ENCODE results near the gene CHADL.
A peak's percentile ranks its signal among the peaks of the same experiment; 100 is the strongest.

Gene CHADL

DNA sequence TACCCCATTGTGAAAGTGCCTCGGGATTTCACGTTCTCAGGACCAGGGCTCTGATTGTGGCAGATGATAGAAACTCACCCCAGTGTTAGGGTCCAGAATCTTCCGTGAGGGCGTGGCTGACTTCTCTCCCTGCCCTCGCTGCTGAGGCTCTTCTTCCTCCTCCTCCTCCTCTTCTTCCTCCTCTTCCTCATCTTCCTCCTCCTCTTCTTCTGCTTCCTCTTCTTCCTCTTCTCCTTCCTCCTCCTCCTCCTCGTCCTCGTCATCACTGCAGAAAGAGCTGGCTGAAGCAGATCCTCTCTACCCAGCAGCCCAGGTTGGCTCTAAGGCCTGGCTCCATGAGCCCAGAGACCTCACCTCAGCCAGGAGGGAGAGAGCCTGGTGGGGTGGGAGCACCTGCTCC lies 13.5 kb upstream of the CHADL start:
- no peak for ATAC-seq

DNA sequence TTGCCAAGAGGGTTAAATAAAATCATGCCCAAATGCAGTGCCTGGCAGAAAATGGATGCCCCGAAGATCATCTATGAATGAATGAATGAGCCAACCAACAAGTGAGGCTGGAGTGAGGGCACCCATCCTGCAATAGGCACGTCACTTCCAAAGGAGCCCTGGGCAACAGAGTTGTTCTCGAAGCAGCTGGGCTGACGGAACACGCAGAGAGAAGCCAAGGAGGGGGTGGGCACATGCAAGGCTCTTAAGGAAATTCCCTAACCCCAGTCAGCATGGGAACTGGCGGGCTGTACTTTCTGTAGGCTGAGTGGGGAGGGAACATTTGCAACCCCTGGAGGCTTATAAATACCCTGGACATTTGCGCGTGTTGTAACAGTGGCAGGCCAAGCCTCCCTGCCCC lies 11.6 kb upstream of the CHADL start:
- ATAC-seq: no peak

DNA sequence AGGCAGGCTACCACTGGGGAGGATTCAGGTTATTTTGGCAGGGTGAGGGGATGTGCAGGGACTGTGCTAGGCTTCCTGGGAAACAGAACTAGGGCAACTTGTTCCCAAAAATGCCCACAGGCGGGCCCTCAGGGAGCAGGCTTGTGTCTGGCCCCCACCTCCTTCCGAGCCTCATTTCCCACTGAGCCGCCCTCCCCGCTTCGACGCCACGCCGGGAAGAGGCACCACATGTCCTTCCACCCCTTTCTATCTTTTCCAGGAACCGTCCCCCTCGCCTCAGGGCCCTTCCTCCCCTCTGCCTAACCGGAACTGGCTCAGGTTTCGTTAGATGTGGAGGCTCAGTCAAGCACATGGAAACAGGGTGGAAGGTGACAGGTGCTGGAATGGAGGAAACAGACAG lies 9.4 kb upstream of the CHADL start:
- no peak for ATAC-seq

DNA sequence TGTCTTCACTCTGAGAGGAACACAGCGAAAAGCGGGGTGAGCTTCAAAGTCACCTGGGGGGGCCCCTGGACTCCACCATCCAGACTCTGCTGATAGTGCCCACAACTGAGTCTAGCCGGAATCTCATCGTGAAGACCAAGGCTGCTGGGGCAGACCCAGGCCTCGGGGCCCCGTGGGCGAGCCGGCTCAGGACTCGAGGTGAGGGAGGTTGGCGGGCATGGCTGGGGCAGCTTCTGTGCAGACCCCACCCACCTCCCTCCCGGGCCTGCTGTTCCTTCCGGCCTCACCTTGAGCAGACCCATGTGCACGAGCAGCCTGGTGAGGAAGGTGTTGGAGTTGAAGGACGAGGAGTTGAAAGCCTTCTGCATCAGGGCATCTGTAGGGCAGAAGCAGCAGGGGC lies 8.7 kb upstream of the CHADL start:
- no peak for ATAC-seq

DNA sequence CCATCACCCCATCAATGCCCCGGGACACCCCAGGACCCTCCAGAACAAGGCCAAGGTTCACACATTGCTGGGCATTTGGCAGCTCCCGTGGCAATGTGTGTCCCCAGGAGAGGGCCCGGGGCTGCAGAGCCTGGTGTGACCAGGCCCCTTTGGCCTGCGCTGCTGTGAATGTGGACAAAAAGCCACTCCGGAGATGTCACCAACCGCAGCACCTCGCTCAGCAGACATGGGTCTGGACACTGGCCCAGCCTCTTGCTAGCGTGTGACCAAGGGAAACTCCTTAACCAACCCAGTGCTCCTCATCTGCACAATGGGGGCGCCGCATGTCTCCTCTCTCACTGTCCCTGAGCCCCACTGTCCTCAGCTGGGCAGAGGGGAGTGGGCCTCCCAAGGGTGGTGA lies 8.0 kb upstream of the CHADL start:
- ATAC-seq: no peak

DNA sequence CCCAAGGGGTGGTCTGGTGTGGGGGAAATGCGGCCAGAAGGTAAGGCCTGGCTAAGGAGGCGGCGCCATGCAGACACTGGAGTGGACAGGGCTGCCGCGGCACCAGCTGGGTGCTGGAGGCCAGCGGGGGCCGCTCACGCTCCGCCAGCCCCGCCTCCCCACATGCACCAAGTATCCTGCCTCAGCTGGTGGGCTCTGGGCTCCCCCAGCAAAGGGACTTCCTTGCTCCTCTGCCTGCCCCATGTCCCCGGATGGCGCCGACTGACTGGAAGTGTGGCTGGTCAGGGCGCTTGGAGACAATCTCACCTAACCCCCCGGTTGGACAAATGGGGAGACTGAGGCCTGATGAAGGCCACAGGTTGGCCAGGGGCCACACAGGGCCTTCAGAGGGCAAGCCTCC lies 7.6 kb upstream of the CHADL start:
- ATAC-seq: no peak

DNA sequence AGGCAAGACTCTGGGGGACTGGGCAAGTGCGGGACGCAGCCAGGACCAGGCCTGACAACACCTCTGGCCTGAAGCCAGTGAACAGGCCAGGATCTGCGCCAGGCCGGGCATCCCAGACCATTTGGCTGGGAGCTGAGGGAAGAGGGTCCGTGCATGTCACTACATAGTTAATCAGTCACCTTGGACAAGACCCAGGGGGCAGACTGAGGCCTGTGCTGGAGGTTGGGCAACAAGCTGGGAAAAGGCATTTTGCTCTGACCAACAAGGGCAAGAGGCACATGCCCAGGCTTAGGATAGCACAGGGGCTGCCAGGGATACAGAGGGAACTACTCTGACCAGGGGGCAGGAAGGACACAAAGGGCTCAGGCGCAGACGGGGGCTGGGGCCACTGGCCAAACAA lies 7.0 kb upstream of the CHADL start:
- ATAC-seq: no peak

DNA sequence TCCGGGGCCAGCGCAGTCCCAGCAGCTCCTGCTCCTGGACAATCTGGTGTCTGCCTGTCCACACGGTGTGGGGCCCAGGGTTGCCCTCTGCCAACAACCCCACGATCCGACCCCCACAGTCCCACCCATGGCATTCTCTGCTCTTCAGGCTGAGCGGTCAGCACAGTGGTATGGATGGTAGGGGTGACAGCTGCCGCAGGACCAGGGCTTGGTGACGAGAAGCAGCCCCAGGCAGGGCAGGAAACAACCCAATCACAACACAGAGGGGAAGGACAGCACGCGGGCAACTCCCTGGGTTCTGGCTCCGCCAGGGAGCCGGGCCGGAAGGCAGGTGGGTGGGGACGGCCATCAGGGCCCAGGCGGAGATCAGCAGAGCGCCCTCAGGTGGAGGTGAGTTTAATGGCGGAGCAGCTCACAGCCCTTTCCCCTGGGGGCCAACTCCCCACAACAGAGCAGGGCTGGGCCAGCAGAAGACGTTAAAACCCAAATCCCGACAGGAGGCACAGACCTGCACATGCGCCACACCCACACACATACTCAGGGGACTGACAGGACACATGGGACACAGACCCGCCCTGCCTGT lies 5.3 kb upstream of the CHADL start:
- no peak for ATAC-seq

DNA sequence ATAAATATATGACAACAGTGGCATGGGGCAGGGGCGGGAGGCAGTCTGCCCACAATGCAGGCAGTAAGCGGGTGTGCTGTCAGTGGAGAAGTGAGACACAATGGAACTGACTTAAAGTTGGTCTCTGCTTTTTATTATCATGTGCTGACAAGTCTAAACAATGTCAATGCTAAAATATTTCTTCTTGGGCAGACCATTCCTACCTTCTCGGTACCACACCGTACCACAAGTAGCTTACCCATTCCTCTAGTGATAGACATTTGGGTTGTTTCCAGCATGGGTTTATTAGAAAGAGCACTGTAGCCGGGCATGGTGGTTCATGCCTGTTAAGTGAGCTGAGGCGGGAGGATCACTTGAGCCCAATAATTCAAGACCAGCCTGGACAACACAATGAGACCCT lies 2.6 kb upstream of the CHADL start:
- no peak for ATAC-seq

DNA sequence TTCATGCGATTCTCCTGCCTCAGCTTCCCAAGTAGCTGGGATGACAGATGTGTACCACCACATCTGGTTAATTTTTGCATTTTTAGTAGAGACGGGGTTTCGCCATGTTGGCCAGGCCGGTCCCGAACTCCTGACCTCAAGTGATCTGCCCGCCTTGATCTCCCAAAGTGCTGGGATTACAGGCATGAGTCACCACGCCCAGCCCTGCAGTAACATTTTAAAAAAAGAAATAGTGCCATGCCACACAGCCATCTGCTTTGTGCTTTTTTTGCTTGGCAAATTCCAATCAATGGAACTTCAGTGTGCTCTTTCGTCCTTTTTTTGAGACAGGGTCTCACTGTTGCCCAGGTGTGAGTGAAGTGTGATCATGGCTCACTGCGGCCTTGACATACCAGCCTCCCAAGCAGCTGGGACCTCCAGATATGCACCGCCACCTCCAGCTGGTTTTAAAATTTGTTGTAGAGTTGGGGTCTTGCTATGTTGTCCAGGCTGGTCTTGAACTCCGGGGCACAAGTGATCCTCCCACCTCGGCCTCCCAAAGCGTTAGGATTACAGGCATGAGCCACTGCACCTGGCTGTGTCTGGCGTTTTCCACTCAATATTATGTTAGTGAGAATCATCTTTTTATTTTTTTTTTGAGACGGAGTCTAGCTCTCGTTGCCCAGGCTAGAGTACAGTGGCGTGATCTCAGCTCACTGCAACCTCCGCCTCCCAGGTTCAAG lies 1.8 kb upstream of the CHADL start:
- no peak for ATAC-seq

DNA sequence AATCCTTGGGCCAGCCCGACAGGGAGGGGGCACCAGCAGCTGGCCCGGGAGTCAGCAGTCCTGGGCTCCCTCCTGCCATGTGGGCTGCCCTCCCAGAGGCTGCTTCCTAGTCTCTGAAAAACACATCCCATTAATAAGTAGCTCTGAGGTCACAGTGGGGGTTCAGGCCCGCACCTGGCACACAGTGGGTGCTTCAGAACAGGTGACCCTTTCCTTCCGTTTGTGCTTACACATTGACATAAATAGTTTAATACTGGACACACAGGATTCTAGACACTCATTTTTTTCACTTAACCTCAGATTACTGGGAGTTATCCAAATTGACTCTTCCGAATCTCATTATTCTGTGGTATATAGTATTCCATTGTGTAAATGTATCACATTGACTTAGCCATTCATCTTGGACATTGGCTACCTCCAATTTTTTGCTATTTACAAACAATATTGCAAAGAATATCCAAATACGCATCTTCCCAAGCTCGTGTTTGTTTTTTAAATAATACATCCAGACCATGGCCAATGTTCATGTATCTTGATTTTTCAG lies 474 bp upstream of the CHADL start:
- no peak for ATAC-seq

DNA sequence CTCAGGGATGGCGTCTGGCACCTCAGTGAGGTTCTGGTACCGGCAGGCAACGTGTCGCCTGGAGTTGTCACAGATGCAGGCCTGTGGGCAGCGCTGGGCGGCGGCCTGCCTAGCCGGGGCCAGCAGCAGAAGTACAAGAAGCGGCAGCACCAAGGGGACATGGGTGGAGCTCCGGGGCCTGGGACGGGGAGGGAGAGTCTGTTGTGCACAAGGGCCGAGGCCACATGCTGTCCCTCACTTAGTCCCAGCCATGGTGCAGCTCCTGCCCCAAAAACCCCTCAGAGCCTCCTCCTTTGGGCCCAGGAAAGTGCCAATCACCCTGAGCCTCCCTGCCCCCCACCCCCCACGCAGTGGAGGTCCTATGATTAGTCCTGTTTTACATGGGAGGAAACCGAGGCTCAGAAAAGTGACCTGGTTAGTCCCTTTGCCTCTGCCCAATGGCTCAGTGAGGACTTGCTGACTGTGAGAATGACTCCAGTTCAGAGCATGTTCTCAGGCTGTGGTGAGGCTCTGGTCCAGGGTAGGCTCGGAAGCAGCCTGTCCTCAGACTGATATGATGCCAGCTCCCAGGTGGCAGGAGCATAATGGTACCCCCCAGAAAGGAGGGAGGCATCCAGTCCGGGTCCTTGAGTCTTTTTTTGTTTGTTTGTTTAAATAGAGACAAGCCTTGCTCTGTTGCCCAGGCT lies 1.1 kb downstream of the CHADL start:
- ATAC-seq: no peak

DNA sequence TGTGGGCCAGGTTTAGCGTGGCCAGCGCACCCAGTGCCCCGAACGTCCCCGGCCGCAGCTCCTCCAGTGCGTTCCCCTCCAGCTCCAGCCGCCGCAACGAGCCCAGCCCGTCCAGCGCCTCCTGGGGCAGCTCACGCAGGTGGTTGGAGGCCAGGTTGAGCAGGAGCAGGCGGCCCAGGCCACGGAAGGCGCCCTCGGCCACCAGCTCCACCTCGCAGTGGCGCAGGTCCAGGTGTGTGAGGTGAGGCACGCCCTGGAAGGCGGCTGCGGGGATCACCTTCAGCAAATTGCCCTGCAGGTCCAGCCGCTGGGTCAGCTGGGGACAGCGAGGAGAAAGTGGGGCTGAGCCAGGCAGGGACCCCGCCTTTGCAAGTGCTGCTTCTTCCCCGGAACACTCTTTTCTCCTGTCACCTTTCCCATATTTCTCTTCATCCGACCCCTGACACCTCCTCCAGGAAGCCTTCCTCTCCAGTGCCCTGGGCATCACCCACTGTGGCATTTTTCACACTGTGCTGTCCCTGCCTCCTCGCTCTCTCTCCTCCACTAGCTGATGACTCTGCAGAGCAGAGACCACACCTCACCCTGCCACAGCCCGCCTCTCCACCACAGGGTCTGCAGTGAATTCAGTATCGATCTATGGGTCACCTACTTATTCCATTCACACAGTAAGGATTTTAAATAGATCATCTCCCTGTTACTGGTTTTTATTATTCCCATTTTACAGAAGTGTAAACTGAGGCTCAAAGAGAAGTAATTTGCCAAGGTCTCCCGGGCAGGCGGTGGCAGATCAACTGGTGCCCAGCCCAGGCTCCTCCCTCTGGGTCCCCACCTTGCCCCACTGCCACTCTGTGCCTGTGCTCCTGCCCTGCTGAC lies 1.9 kb downstream of the CHADL start:
- ATAC-seq: no peak

DNA sequence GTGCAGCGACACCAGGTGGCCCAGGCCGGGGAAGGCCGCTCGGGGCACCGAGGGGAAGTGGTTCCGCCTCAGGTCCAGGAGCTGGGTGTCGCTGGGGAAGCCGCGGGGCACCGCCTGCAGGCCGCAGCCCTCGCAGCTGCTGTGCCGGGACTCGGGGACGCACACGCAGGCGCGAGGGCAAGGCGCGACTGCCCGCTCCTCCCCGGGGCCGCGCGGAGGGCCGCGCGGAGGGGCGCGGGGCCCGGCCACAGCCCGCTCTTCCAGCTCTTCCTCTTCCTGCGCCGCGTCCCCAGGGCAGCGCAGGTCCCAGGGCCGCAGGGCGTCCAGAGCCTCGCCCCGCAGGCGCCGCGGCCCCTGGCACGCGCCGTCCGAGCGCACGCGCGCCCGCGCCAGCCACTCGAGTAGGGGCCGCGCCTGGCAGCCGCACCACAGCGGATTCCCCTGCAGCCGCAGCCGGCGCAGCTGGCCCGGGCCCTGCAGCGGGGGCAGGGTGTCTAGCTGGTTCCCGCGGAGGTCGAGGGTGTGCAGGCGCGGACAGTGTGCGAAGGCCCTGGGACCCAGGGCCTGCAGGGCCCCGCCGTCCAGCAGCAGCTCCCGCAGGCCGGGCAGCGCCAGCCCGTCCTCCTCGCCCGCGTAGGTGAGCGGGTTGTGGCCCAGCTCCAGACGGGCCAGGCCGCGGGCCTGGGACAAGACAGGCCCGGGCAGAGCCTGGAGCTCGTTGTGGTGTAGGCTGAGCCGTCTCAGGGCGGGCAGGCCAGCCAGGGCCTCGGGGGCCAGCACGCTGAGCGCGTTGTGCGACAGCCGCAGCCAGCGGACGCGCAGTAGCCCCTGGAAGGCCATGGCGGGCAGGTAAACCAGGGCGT lies 2.8 kb downstream of the CHADL start:
- ATAC-seq: peak; percentile 87 to 91

DNA sequence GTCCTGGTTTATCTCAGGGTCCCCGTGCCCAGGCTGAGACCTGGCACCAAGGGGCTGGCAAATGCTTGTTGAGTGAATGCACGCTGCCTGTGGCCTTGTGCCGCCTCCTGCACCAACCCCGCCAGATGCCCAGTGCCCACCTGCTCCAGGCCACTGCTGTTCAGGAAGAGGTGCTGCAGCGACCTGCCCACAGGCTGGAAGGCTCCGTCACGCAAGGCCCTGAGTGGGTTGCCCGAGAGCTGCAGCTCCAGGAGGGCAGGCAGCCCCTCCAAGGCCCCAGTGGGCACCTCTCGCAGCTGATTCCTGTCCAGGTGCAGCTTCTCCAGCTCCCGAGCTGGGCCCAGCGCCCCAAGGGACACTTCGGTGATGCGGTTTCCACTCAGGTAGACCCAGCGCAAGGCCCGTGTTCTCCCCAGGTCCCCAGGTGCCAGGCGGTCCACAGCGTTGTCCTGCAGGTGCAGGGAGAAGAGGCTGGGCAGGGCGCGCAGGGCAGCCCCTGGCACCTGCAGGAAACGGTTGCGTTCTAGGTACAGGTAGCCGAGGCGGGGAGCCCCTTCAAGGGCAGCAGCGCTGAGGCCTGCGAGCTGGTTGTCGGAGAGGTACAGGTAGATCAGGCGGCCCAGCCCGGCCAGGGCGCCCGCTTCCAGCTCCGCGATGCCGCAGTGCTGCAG lies 3.6 kb downstream of the CHADL start:
- ATAC-seq: no peak

DNA sequence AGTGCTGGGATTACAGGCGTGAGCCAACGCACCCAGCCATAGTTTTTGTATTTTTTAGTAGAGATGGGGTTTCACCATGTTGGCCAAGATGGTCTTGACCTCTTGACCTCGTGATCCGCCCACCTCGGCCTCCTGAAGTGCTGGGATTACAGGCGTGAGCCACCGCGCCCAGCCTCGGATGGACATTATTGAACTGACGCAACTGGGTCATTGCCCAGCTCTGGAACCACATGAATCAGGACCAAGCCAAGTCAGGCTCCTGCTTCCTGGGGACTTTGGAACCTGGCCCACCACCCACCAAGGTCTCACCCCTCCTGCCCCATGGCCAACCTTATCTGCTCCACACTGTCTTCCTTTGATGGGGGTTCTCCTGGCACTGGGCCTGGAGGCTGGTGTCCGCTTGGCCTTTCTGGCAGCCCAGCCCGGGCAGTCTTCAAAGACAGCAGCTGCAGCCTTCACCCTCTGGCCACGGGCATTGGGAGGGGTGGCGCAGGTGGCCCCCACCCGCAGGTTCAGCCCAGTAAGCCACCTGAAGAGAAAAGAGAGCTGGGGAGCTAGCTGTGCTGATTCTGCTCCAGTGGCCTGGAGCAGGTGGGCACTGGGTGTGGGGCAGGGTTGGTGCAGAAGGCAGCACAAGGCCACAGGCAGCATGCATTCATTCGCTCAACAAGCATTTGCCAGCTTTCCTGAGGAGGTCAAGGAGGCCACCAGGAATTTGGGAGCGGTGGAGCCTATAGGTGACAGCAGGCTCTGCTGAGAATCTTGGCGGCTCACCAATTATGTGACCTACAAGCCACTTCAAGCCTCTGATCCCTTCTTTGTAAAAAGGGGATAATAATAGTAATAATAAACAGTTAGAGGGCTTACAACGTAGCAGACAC lies 5.7 kb downstream of the CHADL start:
- ATAC-seq: no peak

DNA sequence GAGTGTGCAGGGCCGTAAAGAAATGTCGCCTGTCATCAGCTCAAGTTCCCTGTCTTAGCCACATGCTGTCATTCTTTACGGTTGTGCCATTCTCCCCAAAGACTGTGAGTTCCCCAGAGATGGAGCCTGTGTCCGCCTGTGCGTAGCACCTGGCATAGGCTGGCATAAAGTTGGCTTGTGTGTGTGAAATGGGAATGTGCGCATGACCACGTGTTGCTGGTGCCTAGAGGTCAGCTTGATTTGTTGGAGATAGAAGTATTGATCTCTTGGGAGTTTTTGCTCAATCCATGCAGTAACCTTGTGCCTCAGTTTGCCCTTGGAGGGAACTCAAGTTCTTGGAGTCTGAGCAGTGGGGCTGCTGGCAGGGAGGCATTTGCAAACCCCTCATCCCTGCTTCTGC lies 9.4 kb downstream of the CHADL start:
- no peak for ATAC-seq

DNA sequence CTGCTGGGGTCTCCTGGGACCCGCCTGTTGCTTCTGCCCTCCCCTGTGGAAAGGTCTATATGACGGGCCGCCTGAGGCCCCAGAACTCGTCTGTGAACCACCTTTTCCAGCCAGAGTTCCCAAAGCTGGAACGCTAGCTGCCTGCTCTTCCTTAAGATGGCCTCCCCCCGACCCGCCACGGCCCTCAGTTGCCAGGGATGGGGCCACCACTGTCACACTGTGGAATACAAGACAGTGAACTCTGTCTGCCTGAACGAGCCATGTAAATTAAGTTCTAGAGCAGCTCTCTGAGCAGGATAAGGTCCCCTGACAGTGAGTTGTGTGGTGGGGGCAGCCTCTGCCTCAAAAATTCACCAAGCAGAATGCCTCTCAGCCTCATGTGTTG lies 10.3 kb downstream of the CHADL start:
- ATAC-seq: no peak

DNA sequence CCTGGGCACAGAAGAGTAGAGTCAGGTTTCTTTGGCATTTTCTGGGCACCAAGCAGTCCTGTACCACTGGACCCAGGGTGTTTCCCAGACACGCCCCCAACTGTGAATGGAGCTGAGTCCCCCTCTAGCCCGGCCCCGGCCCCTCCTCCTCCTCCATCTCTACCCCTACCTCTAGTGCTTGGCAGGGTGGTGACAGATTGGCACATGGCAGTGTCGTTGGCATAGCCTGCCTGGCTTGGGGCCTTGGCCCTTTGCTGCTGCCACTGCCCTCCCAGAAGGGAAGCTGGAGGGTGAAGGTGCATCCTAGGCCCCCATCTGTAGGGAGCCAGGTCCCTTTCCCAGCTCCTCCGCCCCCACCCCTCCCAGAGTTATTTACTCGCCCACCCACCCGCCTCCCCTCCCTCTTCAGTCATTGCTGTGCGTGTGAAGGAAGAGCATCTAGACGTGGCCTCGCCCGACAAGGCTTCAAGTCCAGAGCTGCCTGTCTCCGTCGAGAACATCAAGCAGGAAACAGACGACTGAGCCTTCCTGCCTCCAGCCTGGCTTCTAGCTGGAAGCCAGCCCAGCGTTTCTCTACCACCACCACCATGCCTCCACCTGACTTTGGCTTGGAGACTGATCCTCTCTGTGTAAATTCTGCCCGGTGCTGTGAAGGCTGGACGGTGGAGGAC lies 10.9 kb downstream of the CHADL start:
- ATAC-seq: no peak

DNA sequence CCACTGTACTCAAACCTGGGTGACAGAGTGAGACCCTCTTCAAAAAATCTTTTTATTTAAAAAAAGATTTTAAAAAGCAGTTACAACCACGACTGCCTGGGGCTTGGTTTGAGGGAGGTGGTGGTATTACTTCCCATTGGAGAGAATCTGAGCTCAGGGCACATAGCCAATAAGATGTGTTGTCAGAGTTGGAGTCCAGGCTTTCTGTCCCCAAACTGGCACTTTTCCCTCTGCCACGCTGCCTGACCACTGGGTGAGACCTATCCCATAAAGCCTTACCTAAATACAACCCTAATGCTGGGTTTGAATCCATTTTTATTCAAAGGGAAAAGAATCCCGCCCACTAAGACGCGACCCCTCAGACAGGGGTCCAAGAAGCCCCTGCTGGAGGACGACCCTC lies 11.5 kb downstream of the CHADL start:
- no peak for ATAC-seq

All from activated CD4-positive, CD25-positive, alpha-beta regulatory T cell treated with anti-CD3 and anti-CD28 coated beads, Interleukin-2, amount 50 U/mL, for 24 hours (primary cell).